ENCODE data around the gene DUSP10. TPM values are rescaled to one million over a fixed set of nuclear protein-coding genes. Genes with fewer than 3 reads are reported as not detected.

The DUSP10 gene
- total and polyA plus RNA-seq, 5 experiments from 2014 or later, result 1.4 to 4.4 (median 2.7) TPM

- Mint-ChIP-seq H3K27ac (no peak overlapping the region), H3K36me3 (peaks cover 0 to 19% (median 17%) of the 10 kb centered on the region in 3 donors), H3K4me1 (peaks cover 11 to 40% (median 30%) of the 10 kb centered on the region in 4 donors), H3K9me3 (no peaks in the 10 kb centered on the region), H3K27me3 (no peaks in the 10 kb centered on the region), H3K4me3 (no peak overlapping the region)
- ATAC-seq, result no peak
- POLR2A ChIA-PET, result interaction anchor here (0.6 to 4.4 kb wide), 7 partner anchors 19 to 972 kb away, joined by 3 to 35 read pairs (median 5); partner anchors contain the start of genes AIDA and BROX
- DNase-seq, result peak in 2 of 10 donors; percentile 9 to 19
Observed at GRCh38 chr1:221740369-221740992, 1.4 kb downstream of the DUSP10 start.

GRCh38 chr1:221739677-221740025 is 2.2 kb downstream of the DUSP10 start:
- Mint-ChIP-seq H3K36me3 (peaks cover 0 to 19% (median 17%) of the 10 kb centered on the region in 3 donors), H3K4me3 (peak overlapping the region in 4 of 10 donors; percentile 4 to 62 (median 26)), H3K4me1 (peaks cover 11 to 45% (median 34%) of the 10 kb centered on the region in 4 donors), H3K9me3 (no peaks in the 10 kb centered on the region), H3K27ac (peak overlapping the region in 1 of 10 donors; percentile 6), H3K27me3 (no peaks in the 10 kb centered on the region)
- DNase-seq (no peak), ATAC-seq (no peak)
- POLR2A ChIA-PET, result interaction anchor here (4.4 kb wide), 1 partner anchor 27 kb away, joined by 35 read pairs; no protein-coding TSS in a partner anchor

GRCh38 chr1:221739018-221739676 is 2.7 kb downstream of the DUSP10 start:
- peaks cover 13 to 49% (median 37%) of the 10 kb centered on the region in 4 donors for H3K4me1 Mint-ChIP-seq
- POLR2A ChIA-PET, result no interaction called here
- DNase-seq (no peak), ATAC-seq (no peak)
- H3K9me3 Mint-ChIP-seq, result no peaks in the 10 kb centered on the region
- H3K27me3 Mint-ChIP-seq, result no peaks in the 10 kb centered on the region
- peak overlapping the region in 2 of 10 donors; percentile 6 to 25 for H3K27ac Mint-ChIP-seq
- peak overlapping the region in 5 of 10 donors; percentile 4 to 62 (median 14) for H3K4me3 Mint-ChIP-seq
- H3K36me3 Mint-ChIP-seq, result peaks cover 0 to 19% (median 17%) of the 10 kb centered on the region in 3 donors

- ATAC-seq, result no peak
- no peak overlapping the region for H3K27ac Mint-ChIP-seq
- H3K36me3 Mint-ChIP-seq, result peaks cover 0 to 20% (median 19%) of the 10 kb centered on the region in 3 donors
- no peaks in the 10 kb centered on the region for H3K27me3 Mint-ChIP-seq
- H3K4me3 Mint-ChIP-seq, result no peak overlapping the region
- H3K9me3 Mint-ChIP-seq, result no peaks in the 10 kb centered on the region
- POLR2A ChIA-PET, result interaction anchor here (0.6 kb wide), 1 partner anchor 14 kb away, joined by 3 read pairs; no protein-coding TSS in a partner anchor
- no peak for DNase-seq
- H3K4me1 Mint-ChIP-seq, result peaks cover 11 to 60% (median 48%) of the 10 kb centered on the region in 4 donors
Observed at GRCh38 chr1:221736714-221737113, 5.2 kb downstream of the DUSP10 start.

GRCh38 chr1:221735999-221736398 is 5.9 kb downstream of the DUSP10 start:
- H3K9me3 Mint-ChIP-seq, result no peaks in the 10 kb centered on the region
- H3K36me3 Mint-ChIP-seq, result peaks cover 0 to 20% (median 19%) of the 10 kb centered on the region in 3 donors
- peaks cover 11 to 60% (median 48%) of the 10 kb centered on the region in 4 donors for H3K4me1 Mint-ChIP-seq
- no peak overlapping the region for H3K27ac Mint-ChIP-seq
- DNase-seq (no peak), ATAC-seq (no peak)
- POLR2A ChIA-PET, result no interaction called here
- no peaks in the 10 kb centered on the region for H3K27me3 Mint-ChIP-seq
- no peak overlapping the region for H3K4me3 Mint-ChIP-seq

- Mint-ChIP-seq H3K4me3 (no peak overlapping the region), H3K4me1 (peaks cover 11 to 70% (median 53%) of the 10 kb centered on the region in 4 donors), H3K36me3 (peaks cover 0 to 18% (median 16%) of the 10 kb centered on the region in 3 donors), H3K9me3 (no peaks in the 10 kb centered on the region), H3K27ac (peak overlapping the region in 1 of 10 donors; percentile 13), H3K27me3 (no peaks in the 10 kb centered on the region)
- DNase-seq (no peak), ATAC-seq (no peak)
- POLR2A ChIA-PET, result no interaction called here
Observed at GRCh38 chr1:221734187-221734586, 7.7 kb downstream of the DUSP10 start.

- Mint-ChIP-seq H3K4me1 (peaks cover 13 to 75% (median 57%) of the 10 kb centered on the region in 4 donors), H3K4me3 (no peak overlapping the region), H3K9me3 (no peaks in the 10 kb centered on the region), H3K36me3 (peaks cover 0 to 2% (median 0%) of the 10 kb centered on the region in 3 donors), H3K27ac (no peak overlapping the region), H3K27me3 (no peaks in the 10 kb centered on the region)
- POLR2A ChIA-PET, result interaction anchor here (1.6 kb wide), 1 partner anchor 10 kb away, joined by 4 read pairs; the partner anchor contains the start of gene DUSP10
- DNase-seq (no peak), ATAC-seq (no peak)
Observed at GRCh38 chr1:221732052-221732451, 9.8 kb downstream of the DUSP10 start.

- no peaks in the 10 kb centered on the region for H3K27me3 Mint-ChIP-seq
- peaks cover 17 to 79% (median 63%) of the 10 kb centered on the region in 4 donors for H3K4me1 Mint-ChIP-seq
- peaks cover 0 to under 1% (median 0%) of the 10 kb centered on the region in 9 donors for H3K9me3 Mint-ChIP-seq
- ATAC-seq (no peak), DNase-seq (no peak)
- H3K4me3 Mint-ChIP-seq, result no peak overlapping the region
- POLR2A ChIA-PET, result interaction anchor here (0.6 to 1.4 kb wide), 3 partner anchors 9 to 12 kb away, joined by 3 to 5 read pairs (median 3); partner anchors contain the start of gene DUSP10
- peaks cover 0 to 2% (median 2%) of the 10 kb centered on the region in 3 donors for H3K36me3 Mint-ChIP-seq
- peak overlapping the region in 3 of 10 donors; percentile 4 to 13 (median 4) for H3K27ac Mint-ChIP-seq
Observed at GRCh38 chr1:221729771-221730330, 12.0 kb downstream of the DUSP10 start.

- peak overlapping the region in 4 of 10 donors; percentile 0 to 30 (median 24) for H3K4me3 Mint-ChIP-seq
- no peak for ATAC-seq
Observed at GRCh38 chr1:221728037-221728505, 13.8 kb downstream of the DUSP10 start.

GRCh38 chr1:221727146-221728036 is 14.5 kb downstream of the DUSP10 start:
- DNase-seq (no peak), ATAC-seq (no peak)
- Mint-ChIP-seq H3K27ac (peak overlapping the region in 5 of 10 donors; percentile 12 to 84 (median 63)), H3K4me1 (peaks cover 13 to 71% (median 52%) of the 10 kb centered on the region in 4 donors), H3K9me3 (peaks cover 0 to 12% (median 4%) of the 10 kb centered on the region in 9 donors), H3K4me3 (peak overlapping the region in 5 of 10 donors; percentile 22 to 38 (median 30)), H3K27me3 (no peaks in the 10 kb centered on the region), H3K36me3 (peaks cover 0 to 18% (median 17%) of the 10 kb centered on the region in 3 donors)
- POLR2A ChIA-PET, result interaction anchor here (2.1 kb wide), 1 partner anchor 15 kb away, joined by 8 read pairs; the partner anchor contains the start of gene DUSP10

More at GRCh38 chr1:221728037-221728505, 13.8 kb downstream of the DUSP10 start:
- peaks cover 0 to 18% (median 13%) of the 10 kb centered on the region in 3 donors for H3K36me3 Mint-ChIP-seq
- no peak for DNase-seq
- peak overlapping the region in 4 of 10 donors; percentile 8 to 84 (median 51) for H3K27ac Mint-ChIP-seq
- peaks cover 13 to 69% (median 50%) of the 10 kb centered on the region in 4 donors for H3K4me1 Mint-ChIP-seq
- POLR2A ChIA-PET, result interaction anchor here (2.1 kb wide), 1 partner anchor 14 kb away, joined by 8 read pairs; the partner anchor contains the start of gene DUSP10
- peaks cover 0 to 12% (median 4%) of the 10 kb centered on the region in 9 donors for H3K9me3 Mint-ChIP-seq
- no peaks in the 10 kb centered on the region for H3K27me3 Mint-ChIP-seq
